BLaER1 (cell line): ENCODE measurements around the gene TRIM28.

Experiments used
- H3K27ac ChIP-seq: shearing (Covaris generic); formaldehyde crosslinking; 2 replicates; pipeline ENCODE4 v1.8.1; 2022
- H3K27me3 ChIP-seq: shearing (Covaris generic); formaldehyde crosslinking; 2 replicates; pipeline ENCODE4 v1.8.1; 2022
- H3K36me3 ChIP-seq: shearing (Covaris generic); formaldehyde crosslinking; 2 replicates; pipeline ENCODE4 v1.8.1; 2022
- H3K4me1 ChIP-seq: shearing (Covaris generic); formaldehyde crosslinking; 2 replicates; pipeline ENCODE4 v1.8.1; 2022
- H3K4me2 ChIP-seq: shearing (Covaris generic); formaldehyde crosslinking; 2 replicates; pipeline ENCODE4 v1.8.1; 2022
- H3K4me3 ChIP-seq: shearing (Covaris generic); formaldehyde crosslinking; 2 replicates; pipeline ENCODE4 v1.8.1; 2022
- H3K9ac ChIP-seq: shearing (Covaris generic); formaldehyde crosslinking; 2 replicates; pipeline ENCODE4 v1.8.1; 2022
- H3K9me3 ChIP-seq: shearing (Covaris generic); formaldehyde crosslinking; 2 replicates; pipeline ENCODE4 v1.8.1; 2022
- H4K20me1 ChIP-seq: shearing (Covaris generic); formaldehyde crosslinking; 2 replicates; pipeline ENCODE4 v1.8.1; 2022
- Cebpa-rat ChIP-seq: shearing (Covaris generic); IDR thresholded peaks from 2 replicates; pipeline ENCODE4 v1.8.1; 2022

The TRIM28 gene

GRCh38 chr19:58511353-58512208 is 32.3 kb upstream of the TRIM28 start, which contains the start of gene SLC27A5:
SLC27A5 (minus strand) TSS chr19:58511992; CDS start chr19:58511955, 37 bp downstream.
- Histone ChIP-seq H3K27ac (0 out of 2 replicates have a peak within 1 kb of the TSS, but pooled peaks have one; percentile 13), H3K27me3 (no peaks in the 10 kb centered on the region), H3K4me2 (no peak within 1 kb of the TSS), H3K4me3 (no peak within 1 kb of the TSS), H3K9me3 (peaks cover 24% of the 10 kb centered on the region), H3K36me3 (peaks cover 23% of the 10 kb centered on the region), H3K4me1 (peaks cover 49% of the 10 kb centered on the region), H3K9ac (no peak within 1 kb of the TSS), H4K20me1 (peaks cover 9% of the 10 kb centered on the region; the same call in 1 of the 2 replicates)
- no peak for TF ChIP-seq Cebpa-rat

- peaks cover 58% of the 10 kb centered on the region for H3K4me1 ChIP-seq
Observed at GRCh38 chr19:58513213-58513693, 30.6 kb upstream of the TRIM28 start.

GRCh38 chr19:58513694-58514563 is 29.9 kb upstream of the TRIM28 start:
- peaks cover under 1% of the 10 kb centered on the region; the same call in 1 of the 2 replicates for H3K9me3 ChIP-seq
- H3K36me3 ChIP-seq = peaks cover 30% of the 10 kb centered on the region
- peak overlapping the region; percentile 95 for H3K4me2 ChIP-seq
- H3K27ac ChIP-seq = peak overlapping the region; percentile 80
- peak overlapping the region; percentile 82 for H3K9ac ChIP-seq
- no peak for TF ChIP-seq Cebpa-rat
- peak overlapping the region; percentile 67 for H3K4me3 ChIP-seq
- H3K27me3 ChIP-seq = no peaks in the 10 kb centered on the region
- H3K4me1 ChIP-seq = peaks cover 63% of the 10 kb centered on the region
- peaks cover 28% of the 10 kb centered on the region for H4K20me1 ChIP-seq

More at GRCh38 chr19:58513213-58513693, 30.6 kb upstream of the TRIM28 start:
- no peak for TF ChIP-seq Cebpa-rat
- Histone ChIP-seq H3K9me3 (peaks cover 7% of the 10 kb centered on the region), H3K9ac (peak overlapping the region; percentile 82; the same call in 1 of the 2 replicates), H3K4me3 (no peak overlapping the region), H4K20me1 (peaks cover 22% of the 10 kb centered on the region), H3K4me2 (peak overlapping the region; percentile 95), H3K36me3 (peaks cover 30% of the 10 kb centered on the region), H3K27me3 (no peaks in the 10 kb centered on the region), H3K27ac (peak overlapping the region; percentile 80)

- peak overlapping the region; percentile 82 for H3K9ac ChIP-seq
- H4K20me1 ChIP-seq = peaks cover 28% of the 10 kb centered on the region
- H3K4me3 ChIP-seq = peak overlapping the region; percentile 67
- H3K9me3 ChIP-seq = no peaks in the 10 kb centered on the region
- peaks cover 58% of the 10 kb centered on the region for H3K4me1 ChIP-seq
- peak overlapping the region; percentile 80 for H3K27ac ChIP-seq
- H3K27me3 ChIP-seq = no peaks in the 10 kb centered on the region
- TF ChIP-seq Cebpa-rat = no peak
- peaks cover 30% of the 10 kb centered on the region for H3K36me3 ChIP-seq
- H3K4me2 ChIP-seq = peak overlapping the region; percentile 95
Observed at GRCh38 chr19:58514564-58515022, 29.3 kb upstream of the TRIM28 start.

- peak overlapping the region; percentile 57; the same call in 1 of the 2 replicates for H3K9ac ChIP-seq
- peak overlapping the region; percentile 67; the same call in 1 of the 2 replicates for H3K4me3 ChIP-seq
- H3K36me3 ChIP-seq = peaks cover 30% of the 10 kb centered on the region
- no peaks in the 10 kb centered on the region for H3K27me3 ChIP-seq
- peaks cover 53% of the 10 kb centered on the region for H3K4me1 ChIP-seq
- peaks cover 28% of the 10 kb centered on the region for H4K20me1 ChIP-seq
- TF ChIP-seq Cebpa-rat = no peak
- peak overlapping the region; percentile 35; the same call in 1 of the 2 replicates for H3K27ac ChIP-seq
- no peaks in the 10 kb centered on the region for H3K9me3 ChIP-seq
- peak overlapping the region; percentile 95 for H3K4me2 ChIP-seq
Observed at GRCh38 chr19:58515259-58515658, 28.6 kb upstream of the TRIM28 start.

GRCh38 chr19:58516246-58516836 is 27.5 kb upstream of the TRIM28 start:
- no peak overlapping the region for H3K4me3 ChIP-seq
- H3K9ac ChIP-seq = peak overlapping the region; percentile 57; the same call in 1 of the 2 replicates
- peak overlapping the region; percentile 95; the same call in 1 of the 2 replicates for H3K4me2 ChIP-seq
- peak overlapping the region; percentile 35; the same call in 1 of the 2 replicates for H3K27ac ChIP-seq
- no peak for TF ChIP-seq Cebpa-rat
- H3K27me3 ChIP-seq = no peaks in the 10 kb centered on the region
- peaks cover 28% of the 10 kb centered on the region for H4K20me1 ChIP-seq
- no peaks in the 10 kb centered on the region for H3K9me3 ChIP-seq
- peaks cover 52% of the 10 kb centered on the region for H3K4me1 ChIP-seq
- peaks cover 30% of the 10 kb centered on the region for H3K36me3 ChIP-seq

GRCh38 chr19:58516964-58517833 is 26.7 kb upstream of the TRIM28 start:
- peak overlapping the region; percentile 34 for H3K4me2 ChIP-seq
- H3K27me3 ChIP-seq = no peaks in the 10 kb centered on the region
- no peak overlapping the region for H3K4me3 ChIP-seq
- no peaks in the 10 kb centered on the region for H3K9me3 ChIP-seq
- H3K27ac ChIP-seq = no peak overlapping the region
- TF ChIP-seq Cebpa-rat = no peak
- peaks cover 28% of the 10 kb centered on the region for H4K20me1 ChIP-seq
- peaks cover 52% of the 10 kb centered on the region for H3K4me1 ChIP-seq
- no peak overlapping the region for H3K9ac ChIP-seq
- peaks cover 30% of the 10 kb centered on the region for H3K36me3 ChIP-seq
